ENCODE measurements around the gene TMEM134. TPM values are rescaled to one million over a fixed set of nuclear protein-coding genes. Genes with fewer than 3 reads are reported as not detected.

The TMEM134 gene
- total RNA-seq, 2 donors from 2014 or later: 31.0 to 35.9 TPM

DNA sequence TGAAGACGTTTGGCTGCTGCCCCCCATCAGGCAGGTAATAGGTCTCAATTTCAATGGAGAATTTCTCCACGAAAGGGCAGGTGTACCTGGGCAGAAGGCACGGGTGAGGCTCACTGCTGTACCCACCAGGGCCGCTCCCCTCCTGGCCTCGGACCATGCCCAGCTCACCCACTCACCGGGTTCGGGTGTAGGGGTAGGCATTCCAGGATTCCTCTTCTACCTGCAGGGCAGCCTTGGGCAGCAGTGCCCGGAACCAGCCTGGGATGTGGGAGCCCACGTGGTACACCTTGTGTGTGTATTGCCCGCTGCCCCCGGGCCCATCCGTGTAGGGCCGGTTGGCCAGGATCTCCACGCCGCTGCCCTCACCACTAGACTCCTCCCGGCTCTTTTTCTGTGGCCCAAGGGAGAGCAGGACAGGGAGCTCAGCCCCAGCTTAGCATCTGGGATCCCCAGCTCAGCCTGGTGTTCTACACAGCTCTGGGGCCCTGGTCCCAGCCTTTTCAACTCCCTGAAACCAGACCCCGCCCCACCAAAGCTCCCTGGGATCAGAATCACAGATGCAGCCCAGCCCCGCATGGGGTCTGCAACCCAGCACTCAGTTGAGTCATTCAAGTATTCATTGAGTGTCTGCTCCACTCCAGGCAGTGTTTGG, 33.4 kb upstream of the TMEM134 start:
- DNase-seq (ENCODE audit: low spot score): no peak
- intact Hi-C loops (cut with DNase I): loop anchor here in 1 of 2 donors (10.0 kb wide), 1 partner anchor 98 kb away; the partner anchor contains the start of genes PPP1CA and TBC1D10C

DNA sequence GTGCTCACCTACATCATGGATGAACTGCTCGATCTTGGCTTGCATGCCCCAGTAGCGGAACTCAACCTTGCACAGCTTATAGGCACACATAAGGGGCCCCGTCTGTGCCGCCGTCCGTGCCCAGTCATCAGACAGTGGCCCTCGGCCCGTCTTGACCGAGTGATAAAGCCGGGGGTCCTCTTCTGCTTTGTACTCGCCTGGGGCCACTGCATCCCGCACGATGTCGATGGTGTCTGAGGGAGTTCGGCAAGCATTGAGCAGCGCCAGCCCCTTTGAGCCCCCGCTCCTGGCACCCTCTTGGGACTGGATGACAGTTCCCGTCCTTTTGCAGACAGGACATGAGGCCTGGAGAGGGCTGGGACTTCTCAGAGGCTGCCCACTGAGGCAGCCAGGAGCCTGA, 32.8 kb upstream of the TMEM134 start:
- DNase-seq (ENCODE audit: low spot score): no peak
- intact Hi-C loops (cut with DNase I): loop anchor here in 1 of 2 donors (10.0 kb wide), 1 partner anchor 97 kb away; the partner anchor contains the start of genes PPP1CA and TBC1D10C

DNA sequence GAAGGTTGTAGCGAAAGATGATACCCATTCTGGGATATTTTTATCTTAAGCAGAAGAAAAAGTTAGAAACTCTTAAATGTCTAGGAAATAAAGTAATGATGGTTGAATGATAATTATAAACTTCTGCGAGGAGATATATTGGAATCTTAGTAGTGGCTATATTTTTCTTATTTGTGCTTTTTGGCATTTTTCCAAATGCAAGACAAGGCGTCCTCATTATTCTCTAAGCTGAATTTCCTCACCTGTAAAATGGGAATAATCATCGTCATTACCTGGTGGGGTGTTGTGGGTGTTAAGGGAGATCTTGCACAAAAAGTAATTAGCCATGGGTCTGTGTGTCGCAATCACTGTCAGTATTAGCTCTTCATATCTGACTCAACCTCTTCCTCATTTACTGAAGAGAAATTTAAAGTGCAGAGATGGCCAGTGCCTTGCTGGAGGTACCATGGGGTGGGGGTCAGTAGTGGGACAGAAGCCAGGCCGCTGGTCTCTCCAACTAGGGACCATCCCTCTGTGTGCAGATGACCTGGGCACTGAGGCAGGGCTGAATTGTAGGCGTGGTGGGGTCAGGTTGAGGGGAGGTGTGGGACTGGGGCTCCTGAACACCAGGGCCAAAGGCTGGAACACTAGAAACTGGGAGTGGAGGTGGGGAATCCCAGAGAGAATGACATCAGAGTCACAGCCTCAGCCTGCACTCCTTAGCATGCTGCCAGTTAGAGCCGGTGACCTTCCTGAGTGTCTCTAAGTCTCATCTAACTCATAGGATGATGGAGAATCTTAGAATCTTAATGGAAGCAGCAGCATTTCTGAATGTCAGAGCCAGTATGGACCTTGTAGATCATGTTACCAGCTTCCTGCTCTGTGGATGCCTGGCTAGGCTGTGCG, 32.0 kb upstream of the TMEM134 start:
- no peak for DNase-seq (ENCODE audit: low spot score)
- intact Hi-C loops (cut with DNase I): loop anchor here in 1 of 2 donors (10.0 kb wide), 1 partner anchor 96 kb away; the partner anchor contains the start of genes PPP1CA and TBC1D10C

DNA sequence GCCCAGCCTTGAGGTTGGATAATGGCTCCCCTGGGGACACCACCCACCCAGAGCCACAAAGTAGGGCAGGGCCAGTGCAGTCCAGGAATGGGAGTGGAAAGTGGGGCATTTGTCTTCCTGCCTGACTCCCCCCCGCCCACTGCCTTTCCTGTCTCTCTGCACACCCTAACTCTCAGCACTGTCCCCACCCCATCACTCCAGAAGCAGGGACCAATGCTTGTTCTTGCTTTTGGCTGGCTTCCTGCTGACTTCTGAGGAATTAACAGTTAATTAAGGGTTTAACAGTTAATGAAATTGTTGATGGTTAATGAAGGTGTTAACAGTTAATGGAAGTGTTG, 31.4 kb upstream of the TMEM134 start:
- intact Hi-C loops (cut with DNase I): loop anchor here in 1 of 2 donors (10.0 kb wide), 1 partner anchor 96 kb away; the partner anchor contains the start of genes PPP1CA and TBC1D10C
- no peak for DNase-seq (ENCODE audit: low spot score)

DNA sequence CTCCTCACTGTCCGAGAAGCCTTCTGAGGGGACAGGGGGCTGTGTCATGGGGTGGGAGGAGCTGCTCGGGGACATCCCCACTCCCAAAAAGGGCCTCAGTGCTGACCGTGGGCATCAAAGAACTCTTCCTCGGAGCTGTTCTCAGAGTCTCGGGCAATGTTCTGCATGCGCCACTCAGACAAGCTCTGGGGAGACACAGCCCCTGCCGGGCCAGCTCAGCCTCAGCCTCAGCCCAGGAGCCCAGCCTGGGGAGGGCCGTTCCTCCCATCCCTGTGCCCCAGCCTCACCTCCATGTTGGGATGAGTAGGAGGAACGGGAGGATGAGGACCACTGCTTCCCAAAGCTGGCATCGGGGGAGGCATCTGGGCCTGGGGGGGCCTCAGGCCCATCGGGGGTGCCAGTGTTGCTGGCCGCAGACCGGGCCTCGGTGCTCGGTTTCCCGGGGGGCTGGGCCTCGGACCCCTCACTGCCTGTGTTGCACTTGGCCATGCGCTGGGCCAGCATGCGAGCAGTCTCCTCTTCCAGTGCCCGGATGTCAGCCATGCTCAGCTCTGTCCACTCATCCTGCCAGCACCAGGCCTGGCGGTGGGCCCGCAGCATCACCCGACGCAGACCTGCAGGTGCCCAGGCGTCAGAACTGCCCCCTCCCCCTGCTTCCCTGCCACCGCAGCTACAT, 30.9 kb upstream of the TMEM134 start:
- intact Hi-C loops (cut with DNase I): loop anchor here in 1 of 2 donors (10.0 kb wide), 1 partner anchor 95 kb away; the partner anchor contains the start of genes PPP1CA and TBC1D10C
- no peak for DNase-seq (ENCODE audit: low spot score)

DNA sequence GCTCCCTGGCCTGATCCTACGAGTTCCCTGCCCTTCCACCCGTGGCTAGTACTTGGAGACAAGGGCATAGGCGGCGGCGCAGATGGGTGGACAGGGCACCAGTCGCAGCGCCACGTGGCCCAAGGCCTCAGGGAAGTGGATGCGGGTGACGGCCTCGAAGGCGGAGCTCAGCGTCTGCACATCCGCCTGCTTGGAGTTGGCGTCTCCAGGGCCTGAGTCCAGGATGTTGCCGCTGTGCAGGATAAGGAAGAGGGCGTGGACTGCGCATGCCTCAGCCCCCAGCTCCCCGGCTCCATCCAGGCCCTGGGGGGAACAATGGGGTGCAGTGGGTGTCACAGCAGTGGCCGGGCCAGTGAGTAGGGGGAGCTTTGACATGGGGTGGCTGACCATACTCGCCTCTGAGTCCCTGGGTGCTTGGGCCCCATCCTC, 29.5 kb upstream of the TMEM134 start:
- peak; percentile 81 for DNase-seq (ENCODE audit: low spot score)
- intact Hi-C loops (cut with DNase I): no loop called here

DNA sequence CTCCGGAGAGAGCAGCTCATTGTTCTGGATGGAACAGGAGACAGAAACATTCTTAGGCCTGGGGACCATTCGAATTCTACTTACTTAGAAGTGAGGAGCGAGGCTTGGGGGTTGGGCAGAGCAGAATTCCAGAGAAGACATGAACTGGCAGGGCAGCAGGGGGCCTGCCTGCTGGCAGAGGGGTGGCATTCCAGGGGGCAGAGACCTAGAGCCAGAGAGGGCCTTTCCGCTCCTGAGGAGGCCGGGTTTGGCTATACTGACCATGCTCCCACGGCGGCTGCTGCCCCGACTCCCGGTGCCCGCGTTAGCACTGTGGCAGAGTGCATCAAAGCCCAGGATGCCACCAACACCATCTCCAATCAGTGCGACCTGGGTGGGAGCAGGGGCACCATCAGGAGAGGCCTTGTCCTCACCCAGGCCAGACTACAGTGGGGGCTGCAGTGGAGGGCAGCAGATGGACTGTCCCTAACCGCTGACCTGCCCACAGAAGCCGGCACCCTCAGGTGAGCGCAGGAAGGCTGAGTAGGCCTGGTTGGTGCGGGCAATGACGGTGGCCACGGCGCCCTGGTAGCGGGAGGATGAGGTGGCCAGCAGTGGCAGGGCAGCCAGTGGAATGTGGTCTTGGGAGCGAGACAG, 28.7 kb upstream of the TMEM134 start:
- DNase-seq (ENCODE audit: low spot score): no peak
- intact Hi-C loops (cut with DNase I): no loop called here

DNA sequence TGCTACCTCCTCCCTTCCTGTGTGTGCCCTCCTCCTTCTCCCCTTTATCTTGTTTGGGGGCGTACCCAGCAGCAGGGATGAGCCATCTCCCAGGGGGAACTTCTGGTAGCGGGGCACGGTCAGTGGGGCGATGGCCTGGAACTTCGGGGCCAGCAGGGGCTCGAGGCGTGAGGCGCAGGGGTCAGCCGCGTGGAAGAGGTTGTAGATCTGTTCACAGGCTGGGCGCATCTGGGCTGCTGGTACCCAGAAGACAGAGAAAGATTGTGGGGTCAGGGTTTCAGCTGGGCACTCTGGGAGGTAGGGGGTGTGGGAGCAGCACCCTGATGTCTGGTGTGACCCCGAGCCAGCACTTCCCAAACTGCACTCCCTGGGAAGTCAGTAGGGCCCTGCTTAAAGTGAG, 27.1 kb upstream of the TMEM134 start:
- DNase-seq (ENCODE audit: low spot score): no peak
- intact Hi-C loops (cut with DNase I): no loop called here

DNA sequence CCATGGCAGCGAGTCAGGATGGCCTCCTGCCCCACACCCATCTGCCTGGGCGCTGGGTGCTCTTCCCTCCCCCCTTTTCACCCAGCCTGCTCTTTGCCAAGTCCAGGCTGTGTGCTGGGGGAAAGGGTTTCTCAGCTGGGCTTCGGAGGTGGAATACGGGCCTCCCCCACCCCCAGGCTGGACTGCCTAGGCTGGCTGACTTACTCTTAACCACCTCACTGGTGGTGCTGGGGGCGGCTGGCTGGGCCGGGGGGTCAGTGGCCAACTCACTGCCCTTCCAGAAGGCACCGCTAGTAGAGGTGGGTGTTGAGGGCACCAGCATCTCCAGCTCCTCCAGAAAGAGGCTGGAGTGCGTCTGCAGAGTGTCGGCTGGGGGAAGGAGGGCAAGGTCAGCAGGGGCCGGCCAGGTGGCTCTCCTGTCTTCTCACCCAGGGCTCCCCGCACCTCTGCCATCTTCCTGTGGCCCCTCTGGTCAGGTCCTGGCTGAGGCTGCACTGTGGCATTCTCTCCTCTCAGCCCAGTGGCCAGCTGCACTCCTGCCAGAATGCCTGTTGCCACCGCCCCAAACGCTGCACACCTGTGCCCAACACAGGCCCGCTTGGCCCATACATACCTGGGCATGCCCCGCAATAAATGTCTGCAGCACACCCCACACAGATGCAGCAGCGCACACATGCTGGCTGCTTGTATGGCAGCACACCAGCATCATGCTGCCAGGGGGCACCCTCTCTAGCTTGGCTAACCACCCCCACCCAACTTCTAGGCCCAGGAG, 26.4 kb upstream of the TMEM134 start:
- intact Hi-C loops (cut with DNase I): no loop called here
- no peak for DNase-seq (ENCODE audit: low spot score)

DNA sequence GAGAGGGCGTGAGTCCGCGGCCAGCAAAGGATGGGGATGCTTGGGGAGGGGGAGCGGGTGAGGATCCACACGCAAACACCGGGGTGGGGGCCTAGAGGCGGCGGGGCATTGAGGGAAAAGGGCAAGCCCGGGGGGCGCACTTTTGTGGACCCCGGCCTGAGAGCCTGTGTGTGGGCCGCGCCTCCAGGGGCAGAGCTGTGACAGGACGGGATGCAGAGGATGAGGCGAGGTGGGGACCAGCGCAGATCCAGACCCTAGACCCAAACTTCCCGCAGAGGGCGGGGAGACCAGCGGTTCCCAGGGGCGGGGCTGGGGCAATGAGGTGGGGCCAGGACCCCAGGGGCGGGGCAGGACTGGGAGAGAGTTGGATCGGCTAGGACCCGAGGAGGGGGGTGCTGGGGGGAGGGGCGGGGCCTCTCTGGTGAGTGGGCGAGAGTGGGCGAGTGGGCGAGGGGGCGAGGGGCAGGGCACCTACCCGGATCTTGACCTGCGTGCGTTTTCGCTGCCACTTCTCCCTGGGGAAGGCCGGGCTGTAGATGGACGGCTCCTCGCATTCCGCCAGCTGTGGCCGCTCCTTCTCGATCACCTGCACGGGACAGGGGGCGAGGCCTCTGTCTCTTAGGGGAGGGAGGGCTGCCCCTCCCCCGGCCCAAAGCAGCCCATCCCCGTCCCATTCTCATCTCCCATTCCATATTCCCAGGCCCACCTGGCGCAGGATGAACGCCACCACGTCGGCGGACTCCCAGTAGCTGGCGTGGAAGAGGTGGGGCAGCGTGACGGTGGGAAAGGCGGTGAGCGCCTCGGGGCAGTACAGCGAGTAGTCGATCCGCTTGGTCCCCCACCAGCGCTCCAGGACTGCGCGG, 25.6 kb upstream of the TMEM134 start:
- intact Hi-C loops (cut with DNase I): no loop called here
- DNase-seq (ENCODE audit: low spot score): no peak

DNA sequence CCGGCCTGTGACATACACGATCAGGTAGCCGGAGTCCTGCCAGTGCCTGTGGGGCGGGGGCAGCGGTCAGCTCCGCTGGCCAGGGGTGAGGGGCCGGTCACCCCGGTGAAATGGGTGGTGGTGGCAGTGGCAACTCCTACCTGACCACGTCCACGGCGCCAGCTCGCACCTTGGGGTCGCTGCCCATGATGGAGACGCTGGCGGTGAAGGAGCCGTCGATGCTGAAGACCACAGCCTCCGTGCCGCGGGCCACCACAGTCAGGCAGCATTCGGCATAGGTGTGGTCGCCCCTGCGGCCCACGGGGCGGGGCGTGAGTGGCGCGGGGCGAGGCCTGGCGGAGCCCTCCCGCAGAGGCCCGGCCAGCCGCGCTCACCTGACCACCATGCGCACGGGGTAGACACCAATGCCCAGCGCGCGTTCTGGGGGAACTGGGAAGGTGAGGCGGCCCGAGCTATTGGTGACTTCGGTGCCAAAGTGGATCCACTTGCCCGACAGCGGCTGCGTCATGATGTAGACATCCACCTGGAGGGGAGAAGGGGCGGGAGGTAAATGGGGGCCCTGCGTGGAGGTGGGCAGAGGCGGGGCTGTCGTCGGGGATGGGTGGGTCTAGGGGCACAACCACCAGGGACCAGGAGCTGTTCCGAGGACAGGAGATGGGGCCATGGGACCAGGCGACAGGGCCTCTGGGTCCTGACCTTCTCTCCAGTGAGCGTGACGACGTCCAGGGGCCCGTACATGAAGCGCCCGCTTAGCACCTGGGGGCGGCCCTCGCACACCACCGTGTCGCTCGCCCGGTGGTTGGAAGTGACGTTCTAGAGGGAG, 24.7 kb upstream of the TMEM134 start:
- intact Hi-C loops (cut with DNase I): no loop called here
- DNase-seq (ENCODE audit: low spot score): no peak

DNA sequence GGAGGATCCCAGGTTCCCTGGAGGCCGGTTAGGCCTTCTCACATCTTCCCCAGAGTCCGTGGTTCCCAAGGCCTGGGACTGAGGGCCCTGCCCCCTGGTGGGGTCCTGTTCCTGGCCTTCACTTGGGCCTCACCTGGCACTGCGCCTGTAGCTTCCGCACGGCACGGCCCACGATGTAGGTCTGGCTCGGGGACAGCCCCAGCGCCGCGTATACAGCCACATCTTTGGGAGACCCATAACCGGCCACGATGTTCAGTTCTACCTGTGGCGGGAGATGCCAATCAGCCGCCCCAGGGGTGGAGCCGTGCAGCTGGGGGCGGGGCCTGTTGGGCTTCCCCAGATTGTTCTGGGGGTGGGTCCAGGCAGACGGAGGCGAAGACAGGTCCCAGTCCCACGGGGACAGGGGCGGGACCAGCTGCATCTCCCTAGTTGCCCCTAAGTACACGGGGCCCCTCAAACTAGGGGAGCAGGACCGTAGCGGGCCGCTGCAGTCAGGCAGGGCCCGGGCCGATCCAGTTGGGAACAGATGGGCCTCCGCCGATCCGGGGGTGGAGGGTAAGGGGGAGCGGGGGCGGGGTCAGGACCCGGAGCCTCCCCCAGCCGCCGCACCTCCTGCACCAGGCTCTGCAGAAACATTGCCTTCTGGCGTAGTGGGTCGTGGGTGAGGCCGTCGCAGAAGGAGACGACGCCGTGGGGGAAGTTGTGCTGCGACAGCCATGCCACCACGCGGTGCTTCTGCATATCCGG, 23.9 kb upstream of the TMEM134 start:
- DNase-seq (ENCODE audit: low spot score): no peak

DNA sequence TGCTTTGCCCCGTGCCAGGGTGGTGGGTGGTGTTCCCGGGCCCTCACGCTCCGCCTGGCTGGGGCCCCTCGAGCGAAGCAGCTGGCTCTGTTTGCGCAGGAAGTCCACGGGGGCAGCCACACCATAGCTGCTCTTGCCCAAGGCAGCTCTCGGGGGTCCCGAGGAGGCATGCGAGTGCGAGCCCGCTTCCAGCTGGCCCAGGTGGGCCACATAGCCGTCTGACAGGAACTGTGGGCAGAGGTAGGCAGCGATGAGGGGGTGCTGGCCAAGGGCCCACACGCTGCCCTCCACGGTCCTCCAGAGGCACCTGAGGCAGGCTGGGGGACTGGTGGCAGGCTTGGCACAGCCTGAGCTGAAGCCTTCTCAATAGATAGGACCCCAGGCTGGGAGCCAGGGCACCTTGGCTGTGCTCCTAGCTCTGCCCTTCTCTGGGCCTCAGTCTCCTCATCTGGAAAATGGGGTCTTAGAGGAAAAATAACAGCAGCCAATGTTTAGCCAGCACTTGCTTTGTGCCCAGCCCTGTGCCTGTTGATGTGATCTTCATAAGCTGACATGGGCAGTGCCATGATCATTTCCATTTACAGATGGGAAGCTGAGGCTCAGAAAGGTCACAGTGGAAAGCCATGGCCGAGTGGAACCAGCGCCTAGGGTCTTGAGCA, 23.1 kb upstream of the TMEM134 start:
- no peak for DNase-seq (ENCODE audit: low spot score)
- intact Hi-C loops (cut with DNase I): no loop called here

More for the DNA sequence above, 23.9 kb upstream of the TMEM134 start:
- intact Hi-C loops (cut with DNase I): no loop called here

DNA sequence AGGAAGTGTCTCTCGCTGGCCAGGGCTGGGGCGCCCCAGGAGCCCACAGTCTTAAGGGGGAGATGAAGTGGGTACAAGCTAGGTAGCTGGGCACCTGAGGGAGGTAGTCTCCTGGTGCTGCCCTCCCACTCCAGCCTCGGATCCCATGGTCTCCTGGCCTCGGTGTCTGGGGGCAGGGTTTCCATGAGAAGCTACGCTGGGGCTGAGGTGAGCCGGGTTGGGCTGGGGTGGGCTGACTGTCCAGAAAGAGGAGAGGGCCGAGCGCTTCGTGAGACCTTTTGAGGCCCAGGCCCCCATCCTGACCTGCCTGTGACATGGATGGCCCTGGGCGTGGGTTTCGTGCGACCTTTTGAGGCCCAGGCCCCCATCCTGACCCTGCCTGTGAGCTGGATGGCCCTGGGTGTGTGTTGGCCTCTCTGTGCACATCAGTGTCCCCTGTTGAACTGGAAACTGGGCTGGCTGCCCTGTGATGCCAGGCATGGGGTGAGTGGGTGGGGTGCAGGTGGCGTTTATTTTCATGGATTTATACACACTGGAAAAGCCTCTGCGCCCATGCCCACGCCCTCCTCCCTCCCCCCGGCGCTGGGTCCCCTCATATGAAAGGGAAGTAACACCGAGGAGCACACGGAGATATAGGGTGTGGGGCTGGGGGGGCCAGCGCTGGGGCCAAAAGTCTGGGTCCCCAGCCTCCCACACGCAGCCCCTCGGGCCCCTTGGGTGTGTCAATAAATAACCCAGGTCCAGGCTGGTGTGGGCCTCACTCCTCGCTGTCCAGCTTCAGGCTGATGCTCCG, 22.4 kb upstream of the TMEM134 start:
- DNase-seq (ENCODE audit: low spot score): no peak
- intact Hi-C loops (cut with DNase I): no loop called here

DNA sequence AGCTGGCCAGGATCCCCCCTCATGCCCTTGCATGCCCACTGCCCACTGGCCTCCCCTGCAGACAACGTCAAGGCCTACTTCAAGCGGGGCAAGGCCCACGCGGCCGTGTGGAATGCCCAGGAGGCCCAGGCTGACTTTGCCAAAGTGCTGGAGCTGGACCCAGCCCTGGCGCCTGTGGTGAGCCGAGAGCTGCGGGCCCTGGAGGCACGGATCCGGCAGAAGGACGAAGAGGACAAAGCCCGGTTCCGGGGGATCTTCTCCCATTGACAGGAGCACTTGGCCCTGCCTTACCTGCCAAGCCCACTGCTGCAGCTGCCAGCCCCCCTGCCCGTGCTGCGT, 21.6 kb upstream of the TMEM134 start:
- intact Hi-C loops (cut with DNase I): no loop called here
- DNase-seq (ENCODE audit: low spot score): no peak
